Activated naive CD8-positive, alpha-beta T cell treated with anti-CD3 and anti-CD28 coated beads, Interleukin-2, amount 10 ng/mL, durations not matched to agents 7 days and 5 days (primary cell): Measurements from ENCODE around the gene SEMA3B. TPM values are rescaled to one million over a fixed set of nuclear protein-coding genes. Genes with fewer than 3 reads are reported as not detected.

Source experiments
- microRNA-seq: library from miRNA; unstranded; fragments of <30 nt; microRNA quantifications from one replicate; pipeline ENCODE4 v1.2.0, GENCODE V29; 2022
- total RNA-seq, 2 experiments: library from RNA; stranded (reverse); gene quantifications; one replicate each; pipeline ENCODE4 v1.2.3, GENCODE V29; 2021

The SEMA3B gene
- total RNA-seq, 2 experiments from 2014 or later: 0.36 to 1.0 TPM

Small RNAs within 50 kb of the gene (microRNA-seq; reads per million reads assigned to microRNA genes)
- gene MIR5787: not detected

Other genes starting within 250 kb of the SEMA3B start
- 100 to 1,000 TPM; 256 to 257 TPM for gene RBM5, start 180.2 kb upstream of the SEMA3B start, total RNA-seq
- gene SEMA3F, start 113.8 kb upstream of the SEMA3B start, total RNA-seq: under 1 TPM in 1 of 2 experiments, not detected in 1; 0.09 TPM
- gene GNAT1, start 77.5 kb upstream of the SEMA3B start, total RNA-seq: not detected
- not detected for gene SLC38A3, start 63.9 kb upstream of the SEMA3B start, total RNA-seq
- gene GNAI2, start 32.9 kb upstream of the SEMA3B start, total RNA-seq: 100 to 1,000 TPM; 435 to 448 TPM
- gene LSMEM2, start 9.9 kb downstream of the SEMA3B start, total RNA-seq: not detected
- gene IFRD2, start 23.3 kb downstream of the SEMA3B start, total RNA-seq: 10 to 100 TPM; 50.0 to 59.0 TPM
- 1 to 10 TPM; 5.9 to 7.0 TPM for gene HYAL3, start 30.3 kb downstream of the SEMA3B start, total RNA-seq
- 10 to 100 TPM; 34.3 to 37.7 TPM for gene NAA80, start 30.3 kb downstream of the SEMA3B start, total RNA-seq
- under 1 TPM; 0.25 to 0.28 TPM for gene HYAL1, start 34.4 kb downstream of the SEMA3B start, total RNA-seq
- gene HYAL2, start 53.6 kb downstream of the SEMA3B start, total RNA-seq: 1 to 10 TPM; 4.9 to 5.1 TPM
- gene TUSC2, start 59.1 kb downstream of the SEMA3B start, total RNA-seq: 10 to 100 TPM; 20.2 to 20.8 TPM
- 100 to 1,000 TPM; 183 to 188 TPM for gene RASSF1, start 71.7 kb downstream of the SEMA3B start, total RNA-seq
- 1 to 10 TPM; 2.2 to 2.7 TPM for gene ZMYND10, start 76.6 kb downstream of the SEMA3B start, total RNA-seq
- gene NPRL2, start 81.6 kb downstream of the SEMA3B start, total RNA-seq: 10 to 100 TPM; 55.8 to 58.2 TPM
- 10 to 100 TPM; 35.0 to 38.9 TPM for gene CYB561D2, start 81.7 kb downstream of the SEMA3B start, total RNA-seq
- gene TMEM115, start 90.4 kb downstream of the SEMA3B start, total RNA-seq: 10 to 100 TPM; 23.4 to 24.4 TPM
- gene CACNA2D2, start 234.5 kb downstream of the SEMA3B start, total RNA-seq: 1 to 10 TPM; 2.1 to 2.5 TPM